Dedifferentiated amniotic fluid mesenchymal stem cell (primary cell): ENCODE results near the gene ABHD11.
A peak's percentile ranks its signal among the peaks of the same experiment; 100 is the strongest.
"Not testable (repeated sequence)": the region's sequence is repeated elsewhere in the genome, so short reads cannot be mapped to it uniquely, and the experiment has no call there.

Experiments
- DNase-seq: peaks from one replicate; pipeline ENCODE4 v3.0.0-alpha.2; 2016; ENCODE audit errors: extremely low spot score

The ABHD11 gene

GRCh38 chr7:73718905-73719805 lies 19.4 kb downstream of the ABHD11 start, which contains the start of gene STX1A:
Gene STX1A (minus strand): TSS chr7:73719669. CDS start chr7:73719631, 38 bp downstream.
- peak; percentile 57 for DNase-seq

GRCh38 chr7:73718438-73718881 lies 20.1 kb downstream of the ABHD11 start:
- no peak for DNase-seq

- peak; percentile 49 for DNase-seq
Measured at GRCh38 chr7:73717991-73718405, 20.6 kb downstream of the ABHD11 start.

- DNase-seq = no peak
Measured at GRCh38 chr7:73717025-73717807, 21.4 kb downstream of the ABHD11 start.

- no peak for DNase-seq
Measured at GRCh38 chr7:73716318-73716890, 22.2 kb downstream of the ABHD11 start.

GRCh38 chr7:73715648-73716317 lies 22.8 kb downstream of the ABHD11 start:
- peak; percentile 93 for DNase-seq

GRCh38 chr7:73713319-73713718 lies 25.3 kb downstream of the ABHD11 start:
- not testable (repeated sequence) for DNase-seq

GRCh38 chr7:73712773-73713172 lies 25.8 kb downstream of the ABHD11 start:
- no peak for DNase-seq

GRCh38 chr7:73708961-73709549 lies 29.5 kb downstream of the ABHD11 start:
- DNase-seq = no peak

GRCh38 chr7:73707045-73707631 lies 31.5 kb downstream of the ABHD11 start:
- DNase-seq = no peak

GRCh38 chr7:73706126-73707044 lies 32.2 kb downstream of the ABHD11 start:
- DNase-seq = no peak

- no peak for DNase-seq
Measured at GRCh38 chr7:73705551-73705920, 33.1 kb downstream of the ABHD11 start.

- DNase-seq = no peak
Measured at GRCh38 chr7:73704640-73705550, 33.7 kb downstream of the ABHD11 start.

- DNase-seq = no peak
Measured at GRCh38 chr7:73703757-73704639, 34.6 kb downstream of the ABHD11 start.

GRCh38 chr7:73703225-73703624 lies 35.4 kb downstream of the ABHD11 start:
- DNase-seq = no peak

GRCh38 chr7:73702665-73703064 lies 35.9 kb downstream of the ABHD11 start:
- DNase-seq = no peak

- DNase-seq = no peak
Measured at GRCh38 chr7:73702226-73702625, 36.4 kb downstream of the ABHD11 start.
